GM21737 (cell line): ENCODE results near the gene WNK1.
"Not testable (repeated sequence)": the region's sequence is repeated elsewhere in the genome, so short reads cannot be mapped to it uniquely, and the experiment has no call there.

Experiments used
- ATAC-seq: cut with Tn5 transposase; IDR thresholded peaks from one replicate; pipeline ENCODE4 v1.9.1; 2021; ENCODE audit warnings: mild to moderate bottlenecking, moderate library complexity; ENCODE audit not compliant: unreplicated experiment

WNK1 gene

GRCh38 chr12:751999-752694, at the start of gene WNK1:
Gene WNK1 (plus strand): TSS chr12:752579. CDS start chr12:753566, 987 bp downstream.
- peak; percentile 42 for ATAC-seq

- ATAC-seq, result no peak
Measured at GRCh38 chr12:704516-705242, 47.7 kb upstream of the WNK1 start.

- not testable (repeated sequence) for ATAC-seq
Measured at GRCh38 chr12:708084-708483, 44.3 kb upstream of the WNK1 start.

GRCh38 chr12:709455-710020, 42.8 kb upstream of the WNK1 start:
- ATAC-seq, result no peak

- no peak for ATAC-seq
Measured at GRCh38 chr12:712172-712863, 40.1 kb upstream of the WNK1 start.

- no peak for ATAC-seq
Measured at GRCh38 chr12:713281-713875, 39.0 kb upstream of the WNK1 start.

- no peak for ATAC-seq
Measured at GRCh38 chr12:716506-716905, 35.9 kb upstream of the WNK1 start.

GRCh38 chr12:718756-719102, 33.6 kb upstream of the WNK1 start:
- ATAC-seq, result no peak

- no peak for ATAC-seq
Measured at GRCh38 chr12:720231-720941, 32.0 kb upstream of the WNK1 start.

GRCh38 chr12:724194-724855, 28.1 kb upstream of the WNK1 start:
- ATAC-seq, result no peak

GRCh38 chr12:725076-725475, 27.3 kb upstream of the WNK1 start:
- ATAC-seq, result no peak

- no peak for ATAC-seq
Measured at GRCh38 chr12:726281-727140, 25.9 kb upstream of the WNK1 start.

- no peak for ATAC-seq
Measured at GRCh38 chr12:727321-727720, 25.1 kb upstream of the WNK1 start.

- no peak for ATAC-seq
Measured at GRCh38 chr12:728781-729180, 23.6 kb upstream of the WNK1 start.

- no peak for ATAC-seq
Measured at GRCh38 chr12:729221-729620, 23.2 kb upstream of the WNK1 start.

GRCh38 chr12:730550-730949, 21.8 kb upstream of the WNK1 start:
- no peak for ATAC-seq

GRCh38 chr12:737122-737739, 15.1 kb upstream of the WNK1 start:
- no peak for ATAC-seq

GRCh38 chr12:738712-739111, 13.7 kb upstream of the WNK1 start:
- ATAC-seq, result no peak

GRCh38 chr12:739349-739748, 13.0 kb upstream of the WNK1 start:
- no peak for ATAC-seq
